ENCODE results near the gene MYL4. TPM values are rescaled to one million over a fixed set of nuclear protein-coding genes. Genes with fewer than 3 reads are reported as not detected.

MYL4 gene
- total and polyA plus RNA-seq, 12 donors, result 33.9 to 459 (median 92.5) TPM

DNA sequence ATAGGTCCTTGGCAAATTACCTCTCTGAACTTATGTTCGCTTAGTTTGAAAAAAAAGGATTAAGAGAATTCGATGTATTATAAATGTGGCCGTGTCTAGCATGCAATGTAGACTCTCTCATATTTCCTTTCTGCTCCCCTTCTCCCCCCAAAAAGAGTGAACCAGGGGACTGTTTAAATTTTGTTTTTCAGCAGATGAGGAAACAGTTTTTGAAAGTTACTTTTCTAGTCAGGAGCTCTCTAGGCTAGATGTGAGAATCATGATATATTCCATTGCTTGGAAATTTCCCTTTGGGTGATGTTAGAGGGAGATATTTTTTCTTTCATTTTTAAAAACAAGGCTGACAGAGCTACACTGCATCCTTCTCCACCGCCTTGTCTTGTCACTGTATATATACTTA, 18.9 kb upstream of the MYL4 start:
- no peak overlapping the region for H3K4me3 ChIP-seq
- ATAC-seq (no peak), DNase-seq (no peak)
- 98 to 99% methylated on average over 4 of the region's 4 CpGs for WGBS, 2 donors
- no peaks in the 10 kb centered on the region for H3K27me3 ChIP-seq
- H3K9me3 ChIP-seq, result no peaks in the 10 kb centered on the region
- no peaks in the 10 kb centered on the region for H3K36me3 ChIP-seq
- no peak overlapping the region for H3K27ac ChIP-seq
- peaks cover 5 to 37% (median 34%) of the 10 kb centered on the region in 9 donors for H3K4me1 ChIP-seq
- intact Hi-C loops (cut with DNase I), result no loop called here
- TF ChIP-seq CTCF (IDR thresholded peaks at IDR 0.05), result no peak

GRCh38 chr17:47190770-47191169, 18.4 kb upstream of the MYL4 start:
- H3K4me1 ChIP-seq, result peaks cover 3 to 31% (median 29%) of the 10 kb centered on the region in 9 donors
- no peaks in the 10 kb centered on the region for H3K9me3 ChIP-seq
- intact Hi-C loops (cut with DNase I), result no loop called here
- no peaks in the 10 kb centered on the region for H3K27me3 ChIP-seq
- H3K36me3 ChIP-seq, result no peaks in the 10 kb centered on the region
- no peak overlapping the region for H3K27ac ChIP-seq
- H3K4me3 ChIP-seq, result no peak overlapping the region
- WGBS, 2 donors, result 100% methylated on average over 1 of the region's 1 CpG
- no peak for TF ChIP-seq CTCF (IDR thresholded peaks at IDR 0.05)
- DNase-seq (no peak), ATAC-seq (no peak)

- DNase-seq (no peak), ATAC-seq (no peak)
- intact Hi-C loops (cut with DNase I), result no loop called here
- Histone ChIP-seq H3K4me1 (peaks cover 0 to 13% (median 11%) of the 10 kb centered on the region in 9 donors), H3K9me3 (no peaks in the 10 kb centered on the region), H3K27me3 (no peaks in the 10 kb centered on the region), H3K27ac (no peak overlapping the region), H3K36me3 (no peaks in the 10 kb centered on the region), H3K4me3 (no peak overlapping the region)
- TF ChIP-seq CTCF (IDR thresholded peaks at IDR 0.05), result no peak
- WGBS, 2 donors, result 85 to 90% methylated on average over 6 of the region's 6 CpGs
These were observed 16.6 kb upstream of the MYL4 start for GRCh38 chr17:47192554-47192953.

- WGBS, 2 donors, result 96 to 98% methylated on average over 4 of the region's 4 CpGs
- intact Hi-C loops (cut with DNase I), result no loop called here
- no peak overlapping the region for H3K27ac ChIP-seq
- no peak for ATAC-seq
- TF ChIP-seq CTCF (IDR thresholded peaks at IDR 0.05), result no peak
- no peaks in the 10 kb centered on the region for H3K9me3 ChIP-seq
- H3K27me3 ChIP-seq, result no peaks in the 10 kb centered on the region
- DNase-seq, result no peak
- no peaks in the 10 kb centered on the region for H3K36me3 ChIP-seq
- H3K4me1 ChIP-seq, result peaks cover 0 to 6% (median 4%) of the 10 kb centered on the region in 9 donors
- H3K4me3 ChIP-seq, result no peak overlapping the region
These were observed 15.1 kb upstream of the MYL4 start for GRCh38 chr17:47193931-47194511.
